T-cell (primary cell): ENCODE data around the gene BPIFA1. TPM values are rescaled to one million over a fixed set of nuclear protein-coding genes. Genes with fewer than 3 reads are reported as not detected.

Source experiments
- ATAC-seq, 4 experiments: fragments of 200-7000 bp in 3 of 4; fragments of 150-1000 bp in 1 of 4; cut with Tn5 transposase; replicated peaks in 1 of 4; 1 replicate in 3 of 4; 2 replicates in 1 of 4; pipeline ENCODE4 v1.10.0; 2021; ENCODE audit warnings: moderate library complexity in 3 of 4, mild to moderate bottlenecking in 2 of 4, moderate number of reproducible peaks in 1 of 4
- CTCF ChIA-PET, 2 donors: fragments of 300-600 bp; sonication (Branson Sonifier 250); formaldehyde crosslinking; loops; one replicate each; lab custom pipeline; 2022; ENCODE audit warnings: antibody characterized with exemption in 2 of 2; lab: Charles Lee
- POLR2A ChIA-PET, 2 donors: fragments of 300-600 bp; sonication (Branson Sonifier 250); formaldehyde crosslinking; loops; one replicate each; lab custom pipeline; 2022; ENCODE audit warnings: antibody characterized with exemption in 2 of 2; lab: Charles Lee
- DNase-seq, 35 experiments: peaks; one replicate each; pipeline versions ENCODE4 v3.0.0 to v3.0.0-alpha.2; 2013 to 2023
- H3K27ac ChIP-seq: one replicate; pipeline ENCODE4 v1.5.1; 2013; ENCODE audit warnings: low read length
- H3K27me3 ChIP-seq, 2 experiments: replicated peaks in 1 of 2; 1 replicate in 1 of 2; 2 replicates in 1 of 2; pipeline versions ENCODE4 v1.6.1 to v1.7.0; 2013; ENCODE audit warnings: low read length in 1 of 2, mixed read lengths in 1 of 2; ENCODE audit not compliant: control insufficient read depth in 2 of 2, insufficient read depth in 2 of 2; ENCODE audit errors: extremely low read depth in 1 of 2
- H3K36me3 ChIP-seq, 2 donors: 1 replicate in 1 of 2; 2 replicates in 1 of 2; pipeline versions ENCODE4 v1.6.1 to v1.7.0; 2013; ENCODE audit warnings: low read length in 1 of 2; ENCODE audit not compliant: control insufficient read depth in 2 of 2, insufficient read depth in 1 of 2; ENCODE audit errors: extremely low read depth in 1 of 2
- H3K4me1 ChIP-seq, 2 experiments: 1 replicate in 1 of 2; 2 replicates in 1 of 2; pipeline versions ENCODE4 v1.6.1 to v1.7.0; 2013; ENCODE audit warnings: low read length in 2 of 2, mixed read lengths in 1 of 2; ENCODE audit not compliant: insufficient read depth in 2 of 2, control insufficient read depth in 1 of 2; ENCODE audit errors: extremely low read depth in 1 of 2
- H3K4me3 ChIP-seq, 2 donors: 1 replicate in 1 of 2; 2 replicates in 1 of 2; pipeline versions ENCODE4 v1.5.1 to v1.7.0; 2013; ENCODE audit warnings: mild to moderate bottlenecking in 2 of 2, low read length in 1 of 2, moderate library complexity in 1 of 2; ENCODE audit not compliant: control insufficient read depth in 1 of 2; ENCODE audit errors: extremely low read depth in 1 of 2
- H3K9me3 ChIP-seq: 2 replicates; pipeline ENCODE4 v1.7.0; 2013
- H3K27ac Mint-ChIP-seq, 2 donors: one replicate each; pipeline ENCODE4 v1.8.0; 2020 to 2021; ENCODE audit warnings: mild to moderate bottlenecking in 2 of 2, mixed read lengths in 2 of 2
- H3K27me3 Mint-ChIP-seq, 2 donors: one replicate each; pipeline ENCODE4 v1.8.0; 2021 to 2022; ENCODE audit warnings: mixed read lengths in 2 of 2
- H3K36me3 Mint-ChIP-seq: one replicate; pipeline ENCODE4 v1.8.0; 2021; ENCODE audit warnings: mixed read lengths
- H3K4me1 Mint-ChIP-seq, 3 donors: one replicate each; pipeline ENCODE4 v1.8.0; 2020 to 2022; ENCODE audit warnings: mixed read lengths in 3 of 3, mild to moderate bottlenecking in 1 of 3
- H3K4me3 Mint-ChIP-seq, 3 donors: one replicate each; pipeline ENCODE4 v1.8.0; 2020 to 2022; ENCODE audit warnings: mild to moderate bottlenecking in 3 of 3, mixed read lengths in 3 of 3, moderate library complexity in 3 of 3
- H3K9me3 Mint-ChIP-seq, 3 donors: one replicate each; pipeline ENCODE4 v1.8.0; 2020 to 2022; ENCODE audit warnings: mixed read lengths in 3 of 3
- WGBS: methylation state at CpG from one replicate; pipeline ENCODE4 v1.1.5; 2013; ENCODE audit warnings: missing lambda C conversion rate; ENCODE audit not compliant: insufficient coverage; 5-methylcytosine and 5-hydroxymethylcytosine counted together
- total RNA-seq, 35 experiments: library from RNA in 6 of 35; stranded (reverse) in 6 of 35; fragments of 120-200 nt in 1 of 35; gene quantifications; one replicate each; pipeline versions ENCODE4 v1.2.1 to v1.2.4 and lab custom pipeline; 2013 to 2026

BPIFA1 gene
- total RNA-seq, 5 donors from 2014 or later (not counting 1 experiment from before 2014, with no cell fraction given) = not detected

DNA sequence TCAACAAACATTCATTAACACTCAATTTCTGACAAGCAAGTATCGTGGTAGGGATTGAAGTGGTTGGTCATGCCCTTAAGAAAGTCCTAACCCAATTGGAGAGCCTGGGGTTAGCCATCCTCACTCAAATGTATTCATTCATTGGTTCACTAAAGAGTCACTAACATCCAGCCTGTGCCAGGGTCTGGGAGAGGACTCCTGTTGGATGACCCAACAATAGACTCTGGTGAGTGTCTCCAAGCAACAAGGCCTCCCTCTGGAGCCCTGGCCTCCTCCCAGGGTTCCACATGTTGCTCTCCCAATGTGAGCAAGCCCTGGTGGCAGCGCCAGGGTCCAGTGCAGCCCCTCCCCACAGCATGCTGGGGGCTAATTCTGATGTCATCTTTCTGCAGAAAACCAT lies 18.7 kb upstream of the BPIFA1 start, which contains the start of gene BPIFA3:
Gene BPIFA3 (plus strand): TSS at position 301 of the 400 bp plus-strand sequence. CDS start 185 bp downstream, outside the sequence.
- Mint-ChIP-seq H3K27me3 (peaks cover 27 to 32% of the 10 kb centered on the region in 2 donors), H3K36me3 (no peaks in the 10 kb centered on the region), H3K4me1 (no peaks in the 10 kb centered on the region), H3K4me3 (no peak within 1 kb of the TSS), H3K27ac (no peak within 1 kb of the TSS), H3K9me3 (no peaks in the 10 kb centered on the region)
- Histone ChIP-seq H3K9me3 (no peaks in the 10 kb centered on the region), H3K36me3 (no peaks in the 10 kb centered on the region), H3K4me3 (no peak within 1 kb of the TSS), H3K27ac (no peak within 1 kb of the TSS), H3K27me3 (peaks cover 0 to 31% of the 10 kb centered on the region in 2 experiments), H3K4me1 (no peaks in the 10 kb centered on the region)
- ChIA-PET POLR2A (no interaction called here), CTCF (no interaction called here)
- WGBS = 92% methylated on average over 1 of the region's 2 CpGs
- no peak for DNase-seq
- ATAC-seq = no peak

DNA sequence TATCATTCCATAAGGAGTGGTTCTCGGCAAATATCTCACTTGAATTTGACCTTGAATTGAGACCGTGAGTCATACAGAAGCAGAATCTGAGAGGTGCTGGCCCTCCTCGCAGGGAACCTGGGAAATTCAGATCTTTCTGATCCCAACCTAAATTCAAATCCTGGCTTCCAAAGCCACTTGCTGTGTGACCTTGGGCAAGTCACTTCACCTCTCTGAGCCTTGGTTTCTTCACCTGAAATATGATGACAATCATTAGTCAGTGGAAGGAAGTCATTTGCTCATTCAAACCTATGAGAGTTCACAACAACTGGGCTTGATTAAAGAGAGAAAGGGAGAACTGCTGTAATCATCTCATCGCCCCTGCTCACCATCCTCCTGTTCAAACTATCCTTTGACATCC lies 11.4 kb upstream of the BPIFA1 start:
- no peak overlapping the region for H3K4me3 ChIP-seq
- no peak overlapping the region for H3K27ac Mint-ChIP-seq
- ATAC-seq = no peak
- no peaks in the 10 kb centered on the region for H3K9me3 ChIP-seq
- ChIA-PET POLR2A (no interaction called here), CTCF (no interaction called here)
- DNase-seq = no peak
- H3K4me1 Mint-ChIP-seq = no peaks in the 10 kb centered on the region
- no peak overlapping the region for H3K27ac ChIP-seq
- H3K36me3 Mint-ChIP-seq = no peaks in the 10 kb centered on the region
- 92% methylated on average over 2 of the region's 4 CpGs for WGBS
- H3K36me3 ChIP-seq = no peaks in the 10 kb centered on the region
- no peaks in the 10 kb centered on the region for H3K4me1 ChIP-seq
- H3K27me3 ChIP-seq = peaks cover 2 to 25% of the 10 kb centered on the region in 2 experiments
- H3K9me3 Mint-ChIP-seq = peaks cover 0 to 3% (median 0%) of the 10 kb centered on the region in 3 donors
- H3K4me3 Mint-ChIP-seq = no peak overlapping the region
- peaks cover 15 to 51% of the 10 kb centered on the region in 2 donors for H3K27me3 Mint-ChIP-seq

DNA sequence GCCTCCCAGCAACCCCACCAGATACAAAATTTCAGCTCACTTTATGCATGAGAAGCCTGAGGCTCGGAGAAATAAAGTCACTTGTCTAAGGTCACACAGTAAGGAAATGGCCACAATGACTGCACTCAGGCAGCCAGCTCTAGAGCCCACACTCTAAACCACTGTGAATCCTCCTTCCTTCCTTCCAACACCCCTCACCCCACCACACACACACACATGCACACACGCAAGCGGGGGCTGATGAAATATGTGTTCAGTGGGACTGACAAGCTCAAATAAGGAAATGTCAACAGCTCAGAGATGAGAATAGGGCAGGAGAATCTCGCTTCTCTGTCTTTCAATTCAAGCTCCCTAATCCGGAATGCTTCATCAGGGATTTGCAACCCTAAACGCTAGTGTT lies 6.0 kb upstream of the BPIFA1 start:
- peaks cover 14 to 30% of the 10 kb centered on the region in 2 donors for H3K27me3 Mint-ChIP-seq
- peaks cover 0 to 3% (median 0%) of the 10 kb centered on the region in 3 donors for H3K9me3 Mint-ChIP-seq
- Histone ChIP-seq H3K9me3 (no peaks in the 10 kb centered on the region), H3K27me3 (peaks cover 2 to 38% of the 10 kb centered on the region in 2 experiments), H3K36me3 (no peaks in the 10 kb centered on the region), H3K4me1 (no peaks in the 10 kb centered on the region), H3K4me3 (no peak overlapping the region), H3K27ac (no peak overlapping the region)
- H3K27ac Mint-ChIP-seq = no peak overlapping the region
- no peaks in the 10 kb centered on the region for H3K36me3 Mint-ChIP-seq
- CTCF ChIA-PET = interaction anchor here in 1 of 2 donors (0.7 kb wide), 1 partner anchor 890 kb away, joined by 5 read pairs; no protein-coding TSS in a partner anchor
- 55% methylated on average over 3 of the region's 6 CpGs for WGBS
- no peak for DNase-seq
- no peak for ATAC-seq
- no peak overlapping the region for H3K4me3 Mint-ChIP-seq
- POLR2A ChIA-PET = interaction anchor here in 1 of 2 donors (0.6 kb wide), 1 partner anchor 11 kb away, joined by 3 read pairs; no protein-coding TSS in a partner anchor
- H3K4me1 Mint-ChIP-seq = peaks cover 5 to 13% (median 10%) of the 10 kb centered on the region in 3 donors

DNA sequence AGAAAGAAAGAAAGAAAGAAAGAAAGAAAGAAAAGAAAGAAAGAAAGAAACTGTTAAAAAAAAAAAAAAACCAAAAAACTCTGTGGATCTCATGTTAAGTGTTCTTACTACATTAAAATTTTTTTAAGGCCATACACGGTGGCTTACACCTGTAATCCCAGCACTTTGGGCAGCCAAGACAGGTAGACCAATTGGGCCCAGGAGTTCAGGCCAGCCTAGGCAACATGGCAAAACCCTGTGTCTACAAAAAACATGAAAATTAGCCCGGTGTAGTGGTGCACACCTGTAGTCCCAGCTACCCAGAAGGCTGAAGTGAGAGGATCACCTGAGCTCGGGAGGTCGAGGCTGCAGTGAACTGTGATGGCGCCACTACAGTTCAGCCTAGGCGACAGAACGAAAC lies 4.6 kb upstream of the BPIFA1 start:
- H3K4me3 ChIP-seq = no peak overlapping the region
- peaks cover 2 to 38% of the 10 kb centered on the region in 2 experiments for H3K27me3 ChIP-seq
- Mint-ChIP-seq H3K27ac (no peak overlapping the region), H3K27me3 (peaks cover 13 to 16% of the 10 kb centered on the region in 2 donors), H3K9me3 (no peaks in the 10 kb centered on the region), H3K4me3 (no peak overlapping the region), H3K4me1 (peaks cover 5 to 13% (median 10%) of the 10 kb centered on the region in 3 donors), H3K36me3 (no peaks in the 10 kb centered on the region)
- H3K27ac ChIP-seq = no peak overlapping the region
- no peaks in the 10 kb centered on the region for H3K9me3 ChIP-seq
- no peak for DNase-seq
- CTCF ChIA-PET = no interaction called here
- POLR2A ChIA-PET = no interaction called here
- no peaks in the 10 kb centered on the region for H3K36me3 ChIP-seq
- H3K4me1 ChIP-seq = no peaks in the 10 kb centered on the region
- ATAC-seq = no peak
- WGBS = 73% methylated on average over 3 of the region's 7 CpGs

DNA sequence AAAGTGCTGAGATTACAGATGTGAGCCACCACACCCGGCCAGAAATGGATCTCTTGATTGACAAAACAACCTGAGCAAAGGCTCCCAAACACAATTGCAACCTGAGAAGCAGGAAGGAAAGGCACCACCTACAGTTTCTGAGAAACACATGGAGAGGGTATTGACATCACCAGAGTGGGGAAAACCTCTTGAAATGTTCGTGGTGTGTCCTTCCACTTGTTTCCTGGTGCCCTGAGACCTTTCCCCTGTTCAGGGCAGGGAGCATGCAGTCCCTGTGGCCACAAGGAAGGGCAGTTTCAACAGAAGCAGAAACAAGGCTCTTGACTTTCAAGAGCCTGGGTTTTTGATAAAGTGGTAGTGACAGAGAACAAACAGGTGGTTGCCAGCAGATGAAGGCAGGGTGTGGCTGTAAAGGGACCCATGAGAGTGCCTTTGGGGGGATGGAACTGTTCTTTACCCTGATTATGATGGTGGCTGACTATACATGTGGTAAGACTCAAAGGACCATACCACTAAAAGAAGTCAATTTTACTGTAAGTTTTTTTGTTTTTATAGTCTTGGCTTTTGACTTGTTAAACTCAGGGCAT lies 3.2 kb upstream of the BPIFA1 start:
- H3K4me1 ChIP-seq = no peaks in the 10 kb centered on the region
- DNase-seq (no peak), ATAC-seq (no peak)
- H3K27ac ChIP-seq = no peak overlapping the region
- H3K36me3 ChIP-seq = no peaks in the 10 kb centered on the region
- no peaks in the 10 kb centered on the region for H3K9me3 Mint-ChIP-seq
- H3K27me3 ChIP-seq = peaks cover 2 to 33% of the 10 kb centered on the region in 2 experiments
- peaks cover 5 to 13% (median 10%) of the 10 kb centered on the region in 3 donors for H3K4me1 Mint-ChIP-seq
- H3K27ac Mint-ChIP-seq = no peak overlapping the region
- ChIA-PET POLR2A (no interaction called here), CTCF (interaction anchor here in 1 of 2 donors (0.7 kb wide), 1 partner anchor 12 kb away, joined by 5 read pairs; no protein-coding TSS in a partner anchor)
- WGBS = 0% methylated on average over 1 of the region's 2 CpGs
- H3K4me3 ChIP-seq = no peak overlapping the region
- no peak overlapping the region for H3K4me3 Mint-ChIP-seq
- peaks cover 6 to 19% of the 10 kb centered on the region in 2 donors for H3K27me3 Mint-ChIP-seq
- H3K9me3 ChIP-seq = no peaks in the 10 kb centered on the region
- no peaks in the 10 kb centered on the region for H3K36me3 Mint-ChIP-seq

DNA sequence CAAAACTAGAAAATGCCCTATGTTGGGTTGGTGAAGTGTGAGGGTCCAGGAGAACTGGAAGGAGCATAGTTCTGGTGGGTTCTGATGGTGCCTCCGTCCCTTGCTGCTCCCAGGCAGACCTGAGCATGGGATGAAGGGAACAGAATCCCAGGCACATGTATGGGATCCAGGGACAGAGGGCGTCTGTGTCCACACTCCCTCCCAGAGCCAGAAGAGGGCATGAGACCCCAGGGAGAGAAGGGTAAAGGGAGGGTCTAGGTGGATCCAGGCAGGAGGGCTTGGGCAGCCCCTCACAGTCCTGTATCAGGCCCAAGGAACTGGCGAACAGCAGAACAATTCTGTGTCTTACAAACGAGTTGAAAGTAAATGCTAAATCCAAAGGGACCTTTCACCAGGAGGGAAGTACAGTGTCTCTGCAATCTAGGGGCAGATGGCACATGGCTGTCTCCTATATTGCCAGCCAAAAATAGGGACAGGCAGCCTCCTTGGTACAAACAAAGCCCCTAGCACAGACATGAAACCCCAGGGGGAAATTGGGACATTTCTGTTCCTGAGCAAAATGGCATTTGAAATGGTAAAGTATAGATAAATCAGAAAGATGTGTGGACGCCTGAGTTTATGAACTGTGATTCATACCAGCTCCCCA lies 2.5 kb upstream of the BPIFA1 start:
- ChIA-PET POLR2A (no interaction called here), CTCF (no interaction called here)
- no peaks in the 10 kb centered on the region for H3K4me1 ChIP-seq

More for the DNA sequence above, 2.5 kb upstream of the BPIFA1 start:
- DNase-seq (no peak), ATAC-seq (no peak)
- 41% methylated on average over 4 of the region's 5 CpGs for WGBS
- Mint-ChIP-seq H3K9me3 (no peaks in the 10 kb centered on the region), H3K36me3 (no peaks in the 10 kb centered on the region), H3K27me3 (peaks cover under 1 to 20% of the 10 kb centered on the region in 2 donors), H3K27ac (no peak overlapping the region), H3K4me3 (no peak overlapping the region), H3K4me1 (peaks cover 5 to 13% (median 10%) of the 10 kb centered on the region in 3 donors)
- no peaks in the 10 kb centered on the region for H3K9me3 ChIP-seq
- H3K4me3 ChIP-seq = no peak overlapping the region
- H3K27me3 ChIP-seq = peaks cover 2 to 38% of the 10 kb centered on the region in 2 experiments
- H3K27ac ChIP-seq = no peak overlapping the region
- H3K36me3 ChIP-seq = no peaks in the 10 kb centered on the region
